HUES64 (cell line): ENCODE results near the gene PROC.
A peak's percentile ranks its signal among the peaks of the same experiment; 100 is the strongest.

Experiments used
- H3K27ac ChIP-seq: 2 replicates; pipeline ENCODE4 v1.7.0; 2013; ENCODE audit warnings: low read depth, low read length, inconsistent platforms
- H3K27me3 ChIP-seq: 2 replicates; pipeline ENCODE4 v1.6.1; 2013; ENCODE audit warnings: mild to moderate bottlenecking, low read length; ENCODE audit not compliant: insufficient read depth
- H3K36me3 ChIP-seq: 2 replicates; pipeline ENCODE4 v1.6.1; 2013; ENCODE audit warnings: mild to moderate bottlenecking, low read length; ENCODE audit not compliant: insufficient read depth
- H3K4me1 ChIP-seq: 2 replicates; pipeline ENCODE4 v1.6.1; 2013; ENCODE audit warnings: mild to moderate bottlenecking, low read length, moderate library complexity; ENCODE audit not compliant: insufficient read depth
- H3K4me3 ChIP-seq: 2 replicates; pipeline ENCODE4 v1.5.1; 2013; ENCODE audit warnings: mild to moderate bottlenecking, low read length, moderate library complexity
- H3K9ac ChIP-seq: 2 replicates; pipeline ENCODE4 v1.6.1; 2013; ENCODE audit warnings: mild to moderate bottlenecking, low read depth, low read length
- H3K9me3 ChIP-seq: 2 replicates; pipeline ENCODE4 v1.6.1; 2013; ENCODE audit warnings: low read depth, low read length; ENCODE audit not compliant: insufficient read depth
- WGBS: fragments of 150-250, 120-280 bp; methylation state at CpG from one replicate; pipeline ENCODE4 v1.1.7; 2013; ENCODE audit warnings: missing lambda C conversion rate; 5-methylcytosine and 5-hydroxymethylcytosine counted together

PROC gene

DNA sequence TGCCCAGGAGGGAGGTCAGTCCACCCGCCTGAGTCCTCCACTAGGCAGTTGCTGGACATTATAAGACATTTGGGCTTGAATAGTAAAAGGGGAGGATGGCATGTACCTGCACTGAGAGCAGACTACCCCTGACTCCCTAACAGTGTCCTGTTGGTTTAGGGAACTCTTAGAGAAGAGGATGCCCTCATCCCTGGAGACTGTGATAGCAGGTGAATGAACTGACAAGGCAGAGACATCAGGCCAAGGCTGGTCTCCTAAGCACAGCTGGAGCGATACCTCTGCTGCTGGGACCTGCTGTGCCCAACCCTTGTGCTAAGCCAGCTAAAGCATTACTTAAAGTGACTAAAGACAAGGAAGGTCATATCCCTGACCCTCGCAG lies 34.8 kb downstream of the PROC start:
- H3K27ac ChIP-seq = no peak overlapping the region
- H3K27me3 ChIP-seq = no peaks in the 10 kb centered on the region
- WGBS = 86% methylated on average over 3 of the region's 3 CpGs
- no peak overlapping the region for H3K9ac ChIP-seq
- H3K36me3 ChIP-seq = no peaks in the 10 kb centered on the region
- peaks cover 42% of the 10 kb centered on the region for H3K4me1 ChIP-seq
- no peak overlapping the region for H3K4me3 ChIP-seq
- H3K9me3 ChIP-seq = no peaks in the 10 kb centered on the region

DNA sequence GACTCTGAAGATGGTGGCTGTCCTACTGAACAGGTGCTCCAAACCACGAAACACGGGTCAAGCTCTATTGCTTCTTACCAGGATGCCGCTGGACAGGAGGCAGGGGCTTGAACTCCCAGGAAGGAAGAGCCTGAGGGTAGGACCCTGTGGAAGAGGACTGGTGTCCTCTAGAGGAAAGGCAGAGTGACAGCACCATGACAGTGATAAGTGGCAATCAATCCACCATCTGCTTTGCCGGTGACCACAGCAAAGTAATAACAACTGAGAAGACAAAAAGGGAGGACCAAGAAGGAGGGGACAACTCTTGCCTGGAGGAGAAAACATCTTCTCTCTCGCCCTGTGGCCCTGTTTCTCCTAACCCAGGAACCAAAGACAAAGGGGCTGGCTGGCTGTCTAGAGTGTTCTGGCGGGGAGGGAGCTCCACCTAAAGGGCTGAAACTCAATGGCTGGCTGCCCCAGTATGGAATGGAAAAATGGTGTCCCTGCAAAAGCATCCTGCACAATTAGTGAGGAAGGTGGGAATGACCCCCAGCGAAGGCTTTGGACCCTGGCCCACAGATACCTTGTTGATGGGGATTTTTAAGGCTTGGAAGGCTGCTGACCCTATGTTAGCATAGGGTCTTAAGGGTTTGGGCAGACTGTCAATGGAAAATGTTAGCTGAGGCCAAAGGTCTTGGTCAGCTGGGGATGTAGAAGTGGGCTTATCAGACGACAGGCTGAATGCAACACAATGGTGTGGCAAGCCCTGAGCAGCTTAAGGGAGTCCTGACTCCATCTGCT lies 35.4 kb downstream of the PROC start:
- 77% methylated on average over 8 of the region's 8 CpGs for WGBS
- Histone ChIP-seq H3K27me3 (no peaks in the 10 kb centered on the region), H3K4me3 (no peak overlapping the region), H3K36me3 (no peaks in the 10 kb centered on the region), H3K27ac (no peak overlapping the region), H3K9ac (no peak overlapping the region), H3K9me3 (no peaks in the 10 kb centered on the region), H3K4me1 (peaks cover 42% of the 10 kb centered on the region)

DNA sequence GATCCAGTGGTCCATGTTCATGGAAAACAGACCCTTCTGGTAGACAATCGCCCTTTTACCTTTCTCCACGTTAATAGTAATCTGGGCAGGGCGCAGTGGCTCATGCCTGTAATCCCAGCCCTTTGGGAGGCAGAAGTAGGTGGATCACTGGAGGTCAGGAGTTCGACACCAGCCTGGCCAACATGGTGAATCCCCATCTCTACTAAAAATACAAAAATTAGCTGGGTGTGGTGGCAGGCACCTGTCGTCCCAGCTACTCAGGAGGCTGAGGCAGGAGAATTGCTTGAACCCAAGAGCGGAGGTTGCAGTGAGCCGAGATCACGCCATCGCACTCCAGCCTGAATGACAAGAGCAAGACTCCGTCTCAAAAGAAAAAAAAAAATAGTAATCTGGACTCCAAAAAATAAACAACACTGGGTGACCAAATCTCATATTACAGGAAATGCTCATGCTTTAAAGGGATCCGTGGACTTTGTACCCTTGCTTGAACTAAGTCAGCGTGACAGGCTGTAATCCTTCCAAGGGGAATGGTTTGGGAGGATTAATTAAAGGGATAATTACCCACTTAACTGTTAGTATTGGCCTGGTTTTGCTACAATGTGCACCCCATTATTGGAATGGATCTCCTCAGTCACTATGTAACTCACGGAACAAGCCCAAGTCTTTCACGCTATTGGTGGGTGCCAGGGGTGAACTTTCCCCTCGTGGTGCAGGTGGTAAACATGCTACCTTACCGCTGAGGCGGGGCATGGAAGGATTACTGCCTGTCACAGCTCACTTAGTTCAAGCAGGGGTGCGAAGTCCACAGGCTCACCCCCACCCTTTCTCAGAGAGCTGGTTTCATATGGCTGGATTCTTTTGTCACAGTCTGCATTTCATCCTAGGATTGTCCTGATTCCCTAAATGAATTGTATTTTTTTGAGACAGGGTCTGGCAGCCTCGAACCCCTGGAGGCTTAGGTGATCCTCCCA lies 36.7 kb downstream of the PROC start:
- WGBS = 93% methylated on average over 19 of the region's 19 CpGs
- no peak overlapping the region for H3K4me3 ChIP-seq
- no peaks in the 10 kb centered on the region for H3K36me3 ChIP-seq
- peaks cover 33% of the 10 kb centered on the region for H3K4me1 ChIP-seq
- H3K27me3 ChIP-seq = no peaks in the 10 kb centered on the region
- no peaks in the 10 kb centered on the region for H3K9me3 ChIP-seq
- H3K27ac ChIP-seq = peak overlapping the region; percentile 8; the same call in 1 of the 2 replicates
- H3K9ac ChIP-seq = no peak overlapping the region

DNA sequence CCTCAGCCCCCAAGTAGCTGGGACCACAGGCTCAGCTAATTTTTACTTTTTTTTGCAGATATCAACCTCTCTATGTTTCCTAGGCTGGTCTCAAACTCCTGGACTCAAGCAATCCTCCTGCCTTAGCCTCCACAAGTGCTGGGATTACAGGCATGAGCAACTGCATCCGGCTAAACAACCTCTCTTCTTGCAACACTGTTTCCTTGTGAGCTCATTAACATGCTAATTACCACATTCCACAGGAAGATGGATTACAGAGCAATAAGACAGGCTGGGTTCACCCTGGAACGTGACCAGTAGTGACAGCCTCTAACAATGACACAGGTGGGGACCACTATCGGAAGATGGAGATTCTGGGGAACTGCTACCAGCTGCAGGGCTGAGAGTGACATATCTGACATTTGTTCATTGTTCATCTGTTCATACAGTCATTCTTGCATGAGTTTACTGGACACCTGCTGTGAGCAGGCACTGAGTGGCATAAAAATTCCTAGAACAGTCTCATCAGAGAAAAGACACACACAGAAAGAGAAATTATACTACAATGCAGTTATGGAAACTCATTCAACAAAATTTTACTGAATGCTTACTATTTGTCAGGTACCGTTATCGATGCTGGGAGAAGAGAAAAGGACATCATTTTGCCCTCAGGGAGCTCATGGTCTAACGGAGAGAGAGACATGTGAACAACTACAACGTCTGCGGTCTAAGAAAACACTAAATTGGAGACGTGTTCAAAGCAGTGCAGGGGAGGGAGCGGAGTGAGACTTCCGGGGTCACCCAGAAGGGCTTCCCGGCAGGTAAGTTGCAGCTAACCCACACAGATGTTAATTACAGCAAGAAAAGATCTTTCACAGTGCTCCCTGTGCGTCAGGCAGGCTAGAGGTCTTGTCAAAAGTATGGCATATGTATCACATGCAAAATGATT lies 37.6 kb downstream of the PROC start:
- no peaks in the 10 kb centered on the region for H3K36me3 ChIP-seq
- no peaks in the 10 kb centered on the region for H3K9me3 ChIP-seq
- no peak overlapping the region for H3K9ac ChIP-seq
- 30% methylated on average over 12 of the region's 13 CpGs for WGBS
- H3K4me1 ChIP-seq = peaks cover 23% of the 10 kb centered on the region
- peak overlapping the region; percentile 22 for H3K4me3 ChIP-seq
- no peaks in the 10 kb centered on the region for H3K27me3 ChIP-seq
- H3K27ac ChIP-seq = peak overlapping the region; percentile 51; the same call in 1 of the 2 replicates

DNA sequence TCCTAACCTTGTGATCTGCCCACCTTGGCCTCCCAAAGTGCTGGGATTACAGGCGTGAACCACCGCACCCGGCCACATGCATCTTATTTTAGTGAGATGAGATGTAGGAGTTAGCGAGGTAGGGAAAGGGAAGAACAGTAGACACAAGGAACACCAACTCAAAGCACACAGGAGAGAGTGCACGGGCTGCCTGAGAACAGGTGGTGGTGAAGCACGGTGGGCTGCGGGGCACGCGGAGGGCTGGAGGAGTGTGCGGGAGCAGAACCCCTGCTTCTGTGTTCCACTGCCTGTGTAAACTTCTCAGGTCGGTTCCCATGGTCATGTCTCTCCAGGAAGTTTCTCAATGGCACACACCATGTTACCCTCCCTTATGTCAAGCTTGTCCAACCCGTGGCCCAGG lies 38.7 kb downstream of the PROC start:
- no peak overlapping the region for H3K4me3 ChIP-seq
- H3K36me3 ChIP-seq = no peaks in the 10 kb centered on the region
- WGBS = 91% methylated on average over 12 of the region's 12 CpGs
- H3K9me3 ChIP-seq = no peaks in the 10 kb centered on the region
- no peaks in the 10 kb centered on the region for H3K27me3 ChIP-seq
- H3K4me1 ChIP-seq = peaks cover 23% of the 10 kb centered on the region
- H3K27ac ChIP-seq = no peak overlapping the region; the same call in 1 of the 2 replicates
- no peak overlapping the region for H3K9ac ChIP-seq

DNA sequence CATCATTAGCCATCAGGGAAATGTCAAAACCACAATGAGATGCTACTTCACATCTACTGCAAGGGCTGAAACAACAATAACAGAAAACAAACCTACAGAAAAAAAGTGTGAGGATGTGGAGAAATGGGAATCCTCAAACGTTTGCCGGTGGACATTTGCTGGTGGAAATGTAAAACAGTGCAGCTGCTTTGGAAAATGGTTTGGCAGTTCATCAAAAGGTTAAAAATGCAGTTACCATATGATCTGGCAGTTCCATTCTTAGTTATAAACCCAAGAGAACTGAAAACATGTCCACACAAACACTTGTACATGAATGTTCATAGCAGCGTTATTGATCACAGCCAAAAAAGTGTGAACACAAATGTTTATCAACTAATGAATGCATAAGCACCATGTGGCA lies 44.2 kb downstream of the PROC start:
- Histone ChIP-seq H3K36me3 (no peaks in the 10 kb centered on the region), H3K9me3 (no peaks in the 10 kb centered on the region), H3K4me1 (peaks cover 25% of the 10 kb centered on the region), H3K27me3 (no peaks in the 10 kb centered on the region), H3K27ac (no peak overlapping the region), H3K9ac (no peak overlapping the region), H3K4me3 (no peak overlapping the region)
- WGBS = 98% methylated on average over 3 of the region's 3 CpGs

DNA sequence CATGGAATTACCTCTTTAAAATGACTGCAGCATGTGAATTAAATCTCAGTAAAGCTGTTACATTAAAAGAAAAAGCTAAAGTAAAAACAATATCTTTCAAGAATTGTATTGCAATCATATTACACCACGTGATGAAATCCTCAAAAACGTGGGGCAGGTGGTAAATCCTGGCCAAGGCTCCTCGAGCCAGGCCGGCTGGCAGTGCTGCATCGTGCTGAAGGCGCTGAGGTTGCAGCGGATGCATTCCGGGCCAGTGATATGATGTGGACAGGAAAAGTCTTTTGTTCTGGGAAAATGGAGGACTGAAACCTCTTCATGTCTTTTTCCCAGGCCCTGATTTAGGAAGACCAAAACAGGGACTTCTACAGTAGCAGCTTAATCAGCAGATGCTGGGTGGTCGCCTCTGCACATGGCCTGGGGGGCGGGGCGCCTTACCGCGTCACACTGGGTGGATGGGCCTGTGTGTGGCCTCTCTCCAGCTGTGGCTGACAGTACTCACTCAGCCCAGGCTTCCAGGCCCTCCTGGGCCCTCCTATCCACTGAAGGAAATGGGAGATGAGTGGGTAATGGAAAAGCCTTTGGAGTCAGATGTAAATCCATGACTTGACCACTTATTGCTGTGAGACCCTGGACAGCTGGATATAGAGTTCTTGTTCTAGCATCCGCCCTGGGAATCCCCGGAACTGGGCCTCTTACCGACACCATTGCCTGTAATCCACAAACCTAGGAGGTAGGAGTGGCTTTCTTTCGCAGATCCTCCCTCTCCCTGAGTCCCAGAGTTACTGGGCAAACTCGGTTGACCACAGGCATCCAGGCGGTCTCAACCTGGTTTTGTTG lies 45.1 kb downstream of the PROC start:
- Histone ChIP-seq H3K9me3 (no peaks in the 10 kb centered on the region), H3K27me3 (no peaks in the 10 kb centered on the region), H3K4me3 (no peak overlapping the region), H3K9ac (peak overlapping the region; percentile 40; the same call in 1 of the 2 replicates), H3K36me3 (no peaks in the 10 kb centered on the region), H3K27ac (peak overlapping the region; percentile 27), H3K4me1 (peaks cover 25% of the 10 kb centered on the region)
- 42% methylated on average over 18 of the region's 19 CpGs for WGBS

DNA sequence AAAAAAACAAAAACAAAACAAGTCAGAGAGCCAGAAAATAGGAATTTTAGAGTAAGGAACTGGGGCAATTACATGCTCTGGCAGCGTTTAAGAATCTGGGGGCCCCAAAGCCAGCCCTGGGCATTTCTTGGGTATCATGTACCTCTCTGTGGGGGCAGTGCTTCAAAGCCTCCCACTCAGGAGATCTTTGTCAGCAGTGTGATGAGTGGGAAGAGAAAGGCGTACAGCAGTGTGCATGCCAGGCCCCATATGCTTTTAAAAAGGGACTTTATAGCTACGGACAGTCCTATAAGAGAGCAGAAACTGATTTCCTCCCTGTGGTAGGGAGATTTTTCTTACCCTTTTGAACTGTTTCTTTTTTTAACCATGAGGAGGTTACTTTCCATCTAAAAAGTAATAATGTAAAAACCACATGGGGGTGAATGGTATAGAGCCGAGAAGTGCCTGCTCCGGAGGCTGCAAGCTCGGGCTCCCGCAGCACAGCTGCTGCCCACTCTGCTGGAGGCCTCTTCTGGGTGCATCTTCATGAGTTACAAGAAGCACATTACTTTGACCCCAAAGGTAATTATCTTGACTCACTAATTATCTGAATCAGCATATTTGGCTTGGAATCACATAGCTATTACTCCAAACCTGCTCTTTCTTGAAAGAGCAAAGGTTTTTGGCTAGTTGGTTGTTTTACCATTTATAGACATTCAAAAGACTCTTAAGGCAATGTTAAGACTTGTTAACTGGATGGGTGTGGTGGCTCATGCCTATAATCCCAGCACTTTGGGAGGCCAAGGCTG lies 46.4 kb downstream of the PROC start:
- Histone ChIP-seq H3K27me3 (no peaks in the 10 kb centered on the region), H3K9me3 (no peaks in the 10 kb centered on the region), H3K36me3 (peaks cover 2% of the 10 kb centered on the region; the same call in 1 of the 2 replicates), H3K4me3 (no peak overlapping the region), H3K4me1 (peaks cover 25% of the 10 kb centered on the region), H3K9ac (no peak overlapping the region), H3K27ac (no peak overlapping the region)
- WGBS = 86% methylated on average over 7 of the region's 7 CpGs

DNA sequence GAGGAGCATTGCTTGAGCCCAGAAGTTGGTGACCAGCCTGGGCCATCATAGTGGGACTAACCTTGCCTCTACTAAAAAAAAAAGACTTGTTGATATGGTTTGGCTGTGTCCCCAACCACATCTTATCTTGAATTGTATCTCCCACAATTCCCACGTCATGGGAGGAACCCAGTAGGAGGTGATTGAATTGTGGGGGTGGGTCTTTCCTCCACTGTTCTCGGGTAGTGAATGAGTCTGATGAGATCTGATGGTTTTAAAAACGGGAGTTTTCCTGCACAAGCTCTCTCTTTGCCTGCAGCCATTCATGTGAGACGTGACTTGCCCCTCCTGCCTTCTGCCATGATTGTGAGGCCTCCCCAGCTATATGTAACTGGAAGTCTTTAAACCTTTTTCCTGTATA lies 47.0 kb downstream of the PROC start:
- Histone ChIP-seq H3K4me1 (peaks cover 25% of the 10 kb centered on the region), H3K9me3 (no peaks in the 10 kb centered on the region), H3K9ac (no peak overlapping the region), H3K27ac (no peak overlapping the region), H3K27me3 (no peaks in the 10 kb centered on the region), H3K4me3 (no peak overlapping the region), H3K36me3 (peaks cover 4% of the 10 kb centered on the region; the same call in 1 of the 2 replicates)
- WGBS = 82% methylated on average over 3 of the region's 4 CpGs
